Neuron (in vitro differentiated cells): ENCODE measurements around the gene TTC16.
A peak's percentile ranks its signal among the peaks of the same experiment; 100 is the strongest.

Experiments
- H2AFZ ChIP-seq: one replicate; pipeline ENCODE4 v1.6.1; 2013; ENCODE audit warnings: low read depth, mild to moderate bottlenecking, inconsistent platforms, low read length, moderate library complexity
- H3K27me3 ChIP-seq: one replicate; pipeline ENCODE4 v1.6.1; 2013; ENCODE audit warnings: low read length; ENCODE audit not compliant: insufficient read depth
- H3K36me3 ChIP-seq: one replicate; pipeline ENCODE4 v1.6.1; 2013; ENCODE audit warnings: low read length; ENCODE audit not compliant: insufficient read depth
- H3K4me1 ChIP-seq: one replicate; pipeline ENCODE4 v1.6.1; 2013; ENCODE audit warnings: low read length; ENCODE audit not compliant: insufficient read depth
- H3K4me3 ChIP-seq: 2 replicates; pipeline ENCODE4 v1.5.1; 2013; ENCODE audit warnings: mild to moderate bottlenecking, low read length, moderate library complexity
- H3K9me3 ChIP-seq: one replicate; pipeline ENCODE4 v1.6.1; 2013; ENCODE audit warnings: low read length

Gene TTC16

DNA sequence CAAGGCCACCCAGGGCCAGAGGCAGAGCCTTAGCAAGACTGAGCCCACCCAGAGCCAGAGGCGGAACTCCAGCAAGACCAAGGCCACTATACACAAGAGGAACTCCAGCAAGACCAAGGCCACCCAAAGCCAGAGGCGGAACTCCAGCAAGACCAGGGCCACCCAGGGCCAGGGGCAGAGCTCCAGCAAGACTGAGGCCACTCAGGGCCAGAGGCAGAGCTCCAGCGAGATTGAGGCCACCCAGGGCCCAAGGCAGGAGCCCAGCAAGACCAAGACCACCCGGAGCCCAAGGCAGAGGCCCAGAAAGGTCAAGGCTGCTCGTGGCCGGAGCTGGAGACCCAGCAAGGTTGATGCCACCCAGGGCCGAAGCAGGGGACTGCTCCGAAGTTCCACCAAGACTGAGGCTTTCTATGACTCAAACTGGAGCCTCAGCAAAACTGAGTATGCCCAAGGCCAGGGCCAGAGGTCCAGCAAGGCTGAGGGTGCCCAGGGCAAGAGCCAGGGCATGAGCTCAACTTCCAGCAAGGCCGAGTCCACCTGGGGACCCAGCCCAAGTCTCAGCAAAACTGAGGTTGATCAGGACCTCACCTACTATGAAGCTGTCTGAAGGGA, 15.0 kb downstream of the TTC16 start:
- no peaks in the 10 kb centered on the region for H3K27me3 ChIP-seq
- no peaks in the 10 kb centered on the region for H3K9me3 ChIP-seq
- no peak overlapping the region for H2AFZ ChIP-seq
- no peak overlapping the region for H3K4me3 ChIP-seq
- H3K4me1 ChIP-seq = peaks cover 10% of the 10 kb centered on the region
- no peaks in the 10 kb centered on the region for H3K36me3 ChIP-seq

DNA sequence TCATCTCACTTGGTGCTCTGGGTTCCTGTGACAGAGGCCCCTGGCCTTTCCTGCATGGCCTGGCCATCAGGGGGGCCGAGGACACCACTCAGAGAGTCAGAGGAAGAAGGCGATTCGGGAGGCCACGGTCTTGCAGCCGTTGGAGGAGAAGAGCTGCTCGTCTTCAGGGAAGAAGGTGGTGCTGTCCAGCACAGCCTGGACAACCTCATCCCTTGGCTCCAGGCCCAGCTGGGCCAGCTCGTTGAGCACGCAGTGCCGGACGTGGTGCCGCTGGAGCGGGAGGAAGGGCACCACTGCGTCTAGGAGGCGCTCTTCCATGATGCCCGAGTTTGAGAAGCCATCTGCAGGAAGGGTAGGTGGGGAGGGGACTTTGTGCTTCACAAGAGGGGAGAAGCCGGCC, 16.1 kb downstream of the TTC16 start:
- H3K4me3 ChIP-seq = no peak overlapping the region
- H3K27me3 ChIP-seq = no peaks in the 10 kb centered on the region
- no peaks in the 10 kb centered on the region for H3K9me3 ChIP-seq

DNA sequence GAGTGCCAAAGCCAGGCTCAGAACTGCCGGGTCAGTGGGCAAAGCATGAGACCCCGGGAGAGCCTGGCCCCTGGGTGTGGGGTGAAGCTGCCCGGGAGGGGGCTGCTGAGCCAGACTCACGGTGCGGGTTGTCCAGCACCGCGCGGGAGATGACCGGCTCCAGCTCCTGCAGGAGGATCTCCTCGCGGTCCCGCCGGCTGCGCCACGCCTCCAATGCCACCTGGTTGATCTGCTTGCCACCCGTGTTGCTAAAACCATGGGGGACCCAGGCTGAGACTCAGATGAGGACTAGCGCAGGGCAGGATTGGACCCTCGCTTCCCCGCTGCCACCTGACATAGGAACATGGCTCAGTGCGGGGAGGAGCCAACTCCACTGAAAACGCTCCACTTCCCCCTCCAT, 16.6 kb downstream of the TTC16 start:
- H3K27me3 ChIP-seq = no peaks in the 10 kb centered on the region
- no peaks in the 10 kb centered on the region for H3K36me3 ChIP-seq
- no peak overlapping the region for H2AFZ ChIP-seq
- no peaks in the 10 kb centered on the region for H3K9me3 ChIP-seq
- peaks cover 14% of the 10 kb centered on the region for H3K4me1 ChIP-seq
- no peak overlapping the region for H3K4me3 ChIP-seq

More for the DNA sequence above, 16.1 kb downstream of the TTC16 start:
- Histone ChIP-seq H2AFZ (no peak overlapping the region), H3K36me3 (no peaks in the 10 kb centered on the region), H3K4me1 (peaks cover 14% of the 10 kb centered on the region)

DNA sequence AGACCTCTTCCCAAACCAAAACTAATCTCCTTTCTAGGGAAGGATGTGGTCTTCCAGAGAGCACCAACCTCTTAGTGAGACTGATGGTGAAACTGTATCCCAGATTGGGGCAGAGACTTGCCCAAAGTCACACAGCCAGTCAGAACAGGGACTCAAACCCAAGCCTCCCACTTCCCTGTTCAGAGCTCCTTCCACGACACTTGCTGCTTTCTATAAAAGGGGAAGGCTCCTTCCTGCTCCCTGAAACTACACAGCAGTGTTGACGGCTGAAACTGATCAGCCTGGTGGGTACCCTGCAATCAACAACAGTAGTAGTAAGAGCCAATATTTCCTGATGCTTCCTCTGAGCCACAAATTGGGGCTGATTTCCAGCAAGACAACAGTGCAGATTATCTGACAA, 17.7 kb downstream of the TTC16 start:
- Histone ChIP-seq H3K27me3 (no peaks in the 10 kb centered on the region), H2AFZ (no peak overlapping the region), H3K4me1 (peaks cover 14% of the 10 kb centered on the region), H3K9me3 (no peaks in the 10 kb centered on the region), H3K4me3 (no peak overlapping the region), H3K36me3 (no peaks in the 10 kb centered on the region)

DNA sequence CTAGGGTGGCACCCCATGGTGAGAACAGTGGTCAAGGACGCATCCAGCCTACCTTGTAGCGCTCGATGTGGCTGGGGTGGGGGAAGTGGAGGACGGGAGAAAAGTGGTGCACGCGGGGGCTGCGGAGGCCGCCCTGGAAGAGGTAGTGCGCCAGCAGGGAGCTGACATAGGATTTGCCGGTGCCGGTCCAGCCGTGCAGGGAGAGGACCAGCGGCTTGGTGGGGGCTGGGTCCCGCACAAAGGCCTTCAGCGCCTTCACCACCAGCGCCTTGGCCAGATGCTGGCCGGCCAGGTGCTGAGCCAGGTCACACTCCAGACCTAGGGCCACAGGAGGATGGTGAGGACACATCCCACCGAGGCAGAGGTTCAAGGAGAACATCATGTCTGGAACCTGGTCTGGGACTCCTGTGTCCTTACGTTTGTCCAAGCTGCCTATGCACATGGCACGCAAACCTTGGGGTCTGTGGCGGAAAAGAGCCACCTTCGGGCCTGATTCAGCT, 18.4 kb downstream of the TTC16 start:
- Histone ChIP-seq H3K4me1 (peaks cover 14% of the 10 kb centered on the region), H3K9me3 (no peaks in the 10 kb centered on the region), H3K4me3 (peak overlapping the region; percentile 63), H2AFZ (no peak overlapping the region), H3K36me3 (no peaks in the 10 kb centered on the region), H3K27me3 (no peaks in the 10 kb centered on the region)

DNA sequence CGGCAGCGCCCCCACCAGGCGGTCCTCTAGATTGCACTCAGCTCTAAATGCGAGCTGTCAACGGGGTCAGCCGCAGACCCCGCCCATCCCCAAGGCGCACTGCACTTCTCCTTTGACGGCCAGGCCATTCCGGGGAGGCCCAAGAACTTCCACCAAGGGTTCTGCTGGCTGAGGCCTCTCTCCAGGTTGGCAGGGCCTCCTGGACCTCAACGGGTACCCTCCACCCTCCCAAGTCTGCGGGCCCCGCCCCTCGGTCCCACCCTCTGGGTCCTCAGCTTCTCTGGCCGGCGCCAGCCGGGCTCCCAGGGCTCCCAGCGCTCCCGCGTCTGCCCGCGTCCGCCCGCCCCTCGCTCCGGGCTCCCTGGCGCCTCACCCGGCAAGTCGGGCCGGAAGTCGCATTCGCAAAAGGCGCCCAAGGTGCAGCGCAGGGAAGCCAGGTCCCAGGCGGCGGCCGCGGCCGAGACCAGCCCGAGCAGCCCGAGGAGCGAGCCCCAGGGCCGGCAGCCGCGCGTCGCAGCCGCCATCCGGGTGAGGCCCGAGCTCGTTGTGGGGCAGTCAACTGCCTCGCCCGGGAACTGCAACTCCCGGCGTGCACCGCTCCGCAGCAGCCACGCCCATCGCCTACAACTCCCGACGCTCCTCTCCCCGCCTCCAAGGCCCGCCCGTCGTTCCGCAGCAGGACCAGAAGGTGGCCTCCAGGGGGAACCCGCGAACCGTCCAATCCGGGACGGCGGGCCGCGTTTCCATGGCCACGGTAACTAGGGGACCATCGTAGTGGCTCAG, 19.1 kb downstream of the TTC16 start, which contains the start of gene TOR2A:
TSS of gene TOR2A (minus strand) at position 548 of the 783 bp plus-strand sequence. CDS start at position 524, 24 bp downstream.
- no peaks in the 10 kb centered on the region for H3K9me3 ChIP-seq
- peak within 1 kb of the TSS; percentile 63 for H3K4me3 ChIP-seq
- no peaks in the 10 kb centered on the region for H3K27me3 ChIP-seq
- H2AFZ ChIP-seq = peak within 1 kb of the TSS; percentile 86
- peaks cover 14% of the 10 kb centered on the region for H3K4me1 ChIP-seq
- H3K36me3 ChIP-seq = no peaks in the 10 kb centered on the region

DNA sequence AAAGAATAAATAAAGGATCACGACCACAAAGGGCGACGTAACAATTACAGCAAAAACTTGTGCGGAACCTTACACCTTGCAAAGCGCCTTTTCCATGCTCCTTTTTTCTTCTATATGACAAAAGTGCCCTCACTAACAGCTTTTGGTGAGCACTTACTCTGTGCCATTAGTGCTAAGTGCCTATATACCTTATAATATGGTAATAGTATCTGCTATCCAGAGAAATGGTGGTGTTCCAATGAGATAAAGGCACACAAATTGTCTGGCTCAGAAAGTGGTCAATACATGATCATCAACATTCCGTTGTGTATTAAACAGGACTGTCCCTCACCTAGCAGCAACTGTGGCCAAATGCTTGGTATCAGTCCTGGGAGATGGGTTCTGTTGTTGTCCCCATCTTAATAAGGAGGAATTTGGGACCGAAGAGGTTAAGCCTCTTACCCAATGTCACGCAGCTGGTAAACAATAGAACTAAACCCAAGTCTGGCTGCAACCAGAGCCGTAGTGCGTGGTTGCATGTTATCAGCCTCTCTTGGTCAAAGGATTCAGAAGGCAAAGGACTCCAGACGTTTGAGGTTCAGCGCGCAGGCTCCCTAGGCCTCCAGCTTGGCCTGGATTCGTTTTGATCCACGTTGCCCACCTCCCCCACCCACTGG, 19.8 kb downstream of the TTC16 start:
- no peaks in the 10 kb centered on the region for H3K27me3 ChIP-seq
- no peaks in the 10 kb centered on the region for H3K36me3 ChIP-seq
- peak overlapping the region; percentile 23 for H3K4me3 ChIP-seq
- H3K9me3 ChIP-seq = no peaks in the 10 kb centered on the region
- peak overlapping the region; percentile 13 for H2AFZ ChIP-seq
- peaks cover 14% of the 10 kb centered on the region for H3K4me1 ChIP-seq

DNA sequence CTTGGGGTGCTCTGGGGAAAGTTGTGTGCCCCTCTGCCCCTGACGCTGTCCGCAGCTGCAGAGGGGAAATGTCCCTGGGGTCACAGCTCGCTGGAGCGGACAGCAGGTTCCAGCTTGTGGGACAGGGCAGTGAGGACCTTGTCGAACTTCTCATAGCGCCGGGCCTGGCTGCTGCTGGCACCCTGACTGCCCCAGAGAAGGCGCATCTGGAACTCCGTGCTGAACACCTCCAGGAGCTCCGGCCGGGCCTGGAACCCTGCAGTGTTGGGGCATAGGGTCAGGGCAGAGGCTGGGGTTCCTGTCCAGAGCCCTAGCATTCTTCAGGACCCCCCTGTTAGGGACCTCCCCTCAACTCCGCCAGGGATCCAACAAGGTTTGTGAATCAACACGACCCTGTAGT, 22.8 kb downstream of the TTC16 start:
- peaks cover 26% of the 10 kb centered on the region for H3K4me1 ChIP-seq

DNA sequence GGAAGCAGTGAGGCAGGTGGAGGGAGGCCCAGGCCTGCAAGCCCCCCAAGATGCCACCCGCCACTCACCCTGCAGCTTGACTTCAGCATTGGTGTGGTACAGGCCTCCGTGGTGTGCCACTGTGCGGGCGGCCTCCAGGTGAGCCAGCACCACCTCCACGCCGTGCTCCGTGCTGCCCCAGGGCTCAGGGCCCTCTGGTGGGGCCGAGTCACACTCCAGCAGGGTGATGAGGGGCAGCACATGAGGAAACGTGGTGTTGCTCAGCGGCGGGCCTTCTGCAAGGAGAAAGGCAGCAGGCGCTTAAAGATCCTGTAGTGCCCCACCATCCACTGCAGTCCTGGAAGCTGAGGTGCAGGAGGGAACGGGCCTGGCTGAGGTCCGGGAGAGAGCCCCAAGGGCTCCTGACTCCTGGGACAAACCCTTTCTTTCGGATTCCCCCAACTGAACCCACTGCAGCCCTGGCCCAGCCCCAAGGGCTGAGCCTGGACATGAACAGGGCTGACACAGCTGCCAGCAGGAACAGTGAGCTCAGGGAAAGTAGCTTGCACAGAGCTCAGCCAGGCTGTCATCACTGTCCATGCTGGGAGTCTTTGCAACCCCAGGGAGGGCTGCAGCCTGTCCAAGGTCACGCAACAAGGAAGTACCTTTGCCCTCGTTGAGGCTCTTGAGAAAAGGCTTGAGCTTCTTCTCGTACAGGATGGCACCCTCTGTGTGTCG, 23.9 kb downstream of the TTC16 start:
- Histone ChIP-seq H3K4me1 (peaks cover 23% of the 10 kb centered on the region), H3K27me3 (no peaks in the 10 kb centered on the region), H3K36me3 (no peaks in the 10 kb centered on the region), H3K4me3 (no peak overlapping the region), H3K9me3 (no peaks in the 10 kb centered on the region), H2AFZ (no peak overlapping the region)

More for the DNA sequence above, 22.8 kb downstream of the TTC16 start:
- H3K9me3 ChIP-seq = no peaks in the 10 kb centered on the region
- no peaks in the 10 kb centered on the region for H3K27me3 ChIP-seq
- H3K4me3 ChIP-seq = no peak overlapping the region
- no peak overlapping the region for H2AFZ ChIP-seq
- no peaks in the 10 kb centered on the region for H3K36me3 ChIP-seq

DNA sequence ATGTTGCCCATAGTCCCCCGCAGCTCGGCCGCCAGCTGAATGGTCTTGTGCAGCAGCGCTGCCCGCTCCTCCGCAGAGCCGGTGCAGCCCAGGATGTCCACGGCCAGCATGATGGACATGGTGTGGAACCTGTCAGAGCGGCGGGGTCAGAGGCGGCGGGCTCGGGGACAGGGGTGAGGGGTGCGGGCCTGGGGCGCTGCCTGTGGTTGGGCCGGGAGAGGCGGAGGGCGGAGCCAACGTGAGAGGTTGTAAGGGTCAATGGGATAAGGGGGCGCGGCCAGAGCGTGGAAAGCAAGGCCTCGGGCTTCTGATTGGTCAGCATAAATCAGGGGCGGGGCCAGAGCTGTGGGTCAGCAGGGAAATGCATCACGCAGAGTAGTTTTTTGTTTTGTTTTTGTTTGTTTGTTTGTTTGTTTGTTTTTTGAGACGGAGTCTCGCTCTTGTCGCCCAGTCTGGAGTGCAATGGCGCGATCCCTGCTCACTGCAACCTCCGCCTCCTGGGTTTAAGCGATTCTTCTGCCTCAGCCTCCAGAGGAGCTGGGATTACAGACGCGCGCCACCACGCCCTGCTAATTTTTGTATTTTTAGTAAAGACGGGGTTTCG, 26.1 kb downstream of the TTC16 start:
- Histone ChIP-seq H3K36me3 (no peaks in the 10 kb centered on the region), H3K27me3 (no peaks in the 10 kb centered on the region), H3K9me3 (no peaks in the 10 kb centered on the region)

DNA sequence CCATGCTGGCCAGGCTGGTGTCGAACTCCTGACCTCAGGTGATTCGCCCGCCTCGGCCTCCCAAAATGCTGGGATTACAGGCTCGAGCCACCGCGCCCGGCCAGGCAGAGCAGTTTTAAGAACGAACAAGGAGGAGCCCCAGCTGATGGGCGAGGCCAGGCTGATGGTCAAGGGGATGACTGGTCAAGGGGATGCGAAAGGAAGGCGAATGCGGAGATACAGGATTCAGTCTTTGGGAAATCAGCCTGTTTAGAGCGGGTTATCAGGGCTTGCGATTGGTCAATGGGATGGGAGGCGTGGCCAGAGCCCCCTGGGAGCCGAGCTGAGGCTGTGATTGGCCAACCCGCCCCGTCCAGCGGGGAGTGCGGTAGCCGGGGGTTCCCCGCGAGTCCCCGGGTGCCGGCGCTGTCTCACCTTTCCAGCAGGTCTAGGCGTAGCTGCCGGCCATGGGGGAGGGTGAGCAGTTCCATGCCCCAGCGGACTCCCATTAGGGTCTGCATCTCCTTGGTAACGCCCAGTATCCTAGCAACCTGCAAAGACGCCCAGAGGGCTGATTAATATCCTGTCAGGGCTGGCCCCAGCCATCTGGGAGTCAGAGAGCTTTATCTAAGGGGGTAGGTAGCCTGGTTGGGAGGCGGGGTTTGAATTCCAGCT, 26.7 kb downstream of the TTC16 start:
- Histone ChIP-seq H3K9me3 (no peaks in the 10 kb centered on the region), H3K4me1 (peaks cover 14% of the 10 kb centered on the region), H3K27me3 (no peaks in the 10 kb centered on the region), H3K4me3 (peak overlapping the region; percentile 38), H3K36me3 (no peaks in the 10 kb centered on the region), H2AFZ (peak overlapping the region; percentile 28)

More for the DNA sequence above, 26.1 kb downstream of the TTC16 start:
- peaks cover 14% of the 10 kb centered on the region for H3K4me1 ChIP-seq
- H3K4me3 ChIP-seq = peak overlapping the region; percentile 38
- H2AFZ ChIP-seq = peak overlapping the region; percentile 28
